Stimulated activated CD4-positive, alpha-beta T cell treated with anti-CD3 and anti-CD28 coated beads, TNF-alpha, amount 100 ng/mL, for 48 hours (primary cell): ENCODE results near the gene MYBPC3.
"Not testable (repeated sequence)": the region's sequence is repeated elsewhere in the genome, so short reads cannot be mapped to it uniquely, and the experiment has no call there.

ENCODE experiments used
- DNase-seq, 3 donors: peaks; one replicate each; pipeline ENCODE4 v3.0.0-alpha.2; 2020; ENCODE audit warnings: low read depth in 3 of 3

MYBPC3 gene

DNA sequence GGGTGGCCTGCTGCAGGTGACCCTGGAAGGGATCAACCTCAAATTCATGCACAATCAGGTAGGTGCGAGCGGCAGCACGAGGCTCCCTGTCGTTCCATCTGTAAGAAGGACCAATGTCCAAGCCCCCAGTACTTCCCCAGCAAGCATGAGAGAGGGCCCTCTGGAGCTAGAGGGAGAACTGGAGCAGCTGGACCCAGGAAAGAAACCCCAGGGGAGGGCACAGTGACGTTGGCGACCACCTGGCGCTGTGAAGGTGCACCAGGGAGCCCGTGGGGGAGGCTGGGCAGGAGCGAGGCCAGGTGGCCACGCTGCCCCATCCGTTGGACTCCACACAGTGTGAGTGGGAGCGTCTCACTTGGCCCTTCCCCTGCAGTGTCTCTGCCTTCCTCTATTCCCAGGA is 28.0 kb downstream of the MYBPC3 start:
- no peak for DNase-seq

DNA sequence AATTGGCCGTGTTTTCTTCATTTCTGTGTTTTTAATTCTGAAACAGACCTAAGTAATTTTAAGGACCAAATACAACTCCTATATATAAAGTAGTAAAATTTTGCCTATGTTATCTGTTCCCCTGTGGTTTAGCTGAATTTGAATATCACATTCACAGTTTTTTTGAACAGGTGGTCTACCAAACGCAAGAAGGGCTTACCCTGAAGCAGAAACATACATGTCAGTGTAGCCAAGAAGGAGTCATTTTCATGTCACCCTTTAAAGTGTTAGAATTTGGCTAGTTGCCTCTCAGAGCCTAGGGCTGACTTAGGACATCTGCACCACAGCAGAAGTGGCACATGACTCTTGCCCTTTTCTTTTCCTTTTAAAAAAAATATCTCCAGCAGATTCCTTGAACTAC is 34.3 kb downstream of the MYBPC3 start:
- no peak for DNase-seq

DNA sequence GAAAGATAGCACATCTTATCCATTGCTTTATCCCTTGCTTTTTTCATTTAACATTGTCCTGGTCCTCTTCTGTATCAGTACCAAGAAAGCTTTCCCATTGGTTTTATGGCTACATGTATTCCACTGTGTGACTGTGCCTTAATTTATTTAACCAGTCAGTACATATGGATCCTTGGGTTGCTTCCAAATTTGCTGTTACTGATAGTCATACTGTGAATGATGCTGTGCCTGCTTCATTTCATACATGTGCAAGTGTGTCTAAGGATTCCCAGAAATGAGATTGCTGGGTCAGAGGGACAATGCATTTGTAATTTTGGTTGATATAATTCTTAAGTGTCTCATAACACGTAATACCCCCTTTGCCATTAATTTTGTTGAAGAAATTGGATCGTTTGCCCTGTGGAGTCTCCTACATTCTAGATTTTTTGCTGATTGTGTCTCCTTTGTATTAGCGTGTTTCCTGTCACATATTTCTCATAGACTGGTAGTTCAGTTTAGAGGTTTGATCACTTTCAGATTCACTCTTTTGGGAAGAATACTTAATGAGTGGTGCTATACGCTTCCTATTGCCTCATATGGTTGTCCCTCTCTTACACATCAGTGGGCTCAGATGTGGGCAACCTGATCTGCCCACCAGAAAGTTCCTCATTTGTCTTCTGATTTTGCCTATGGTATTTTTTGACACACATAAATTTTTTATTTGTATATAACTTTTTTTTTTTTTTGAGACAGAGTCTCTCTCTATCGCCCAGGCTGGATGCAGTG is 35.3 kb downstream of the MYBPC3 start:
- DNase-seq: no peak

DNA sequence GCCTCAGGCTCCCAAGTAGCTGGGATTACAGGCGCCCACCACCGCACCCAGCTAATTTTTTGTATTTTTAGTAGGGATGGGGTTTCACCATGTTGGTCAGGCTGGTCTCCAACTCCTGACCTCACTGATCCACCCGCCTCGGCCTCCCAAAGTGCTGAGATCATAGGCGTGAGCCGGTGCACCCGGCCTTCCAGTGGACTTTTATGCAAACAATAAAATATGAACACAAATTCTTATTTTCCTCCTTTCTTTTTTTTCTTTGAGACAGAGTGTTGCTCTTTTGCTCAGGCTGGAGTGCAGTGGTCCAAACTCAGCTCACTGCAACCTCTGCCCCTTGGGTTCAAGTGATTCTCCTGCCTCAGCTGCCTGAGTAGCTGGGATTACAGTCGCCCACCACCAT is 36.0 kb downstream of the MYBPC3 start:
- not testable (repeated sequence) for DNase-seq

DNA sequence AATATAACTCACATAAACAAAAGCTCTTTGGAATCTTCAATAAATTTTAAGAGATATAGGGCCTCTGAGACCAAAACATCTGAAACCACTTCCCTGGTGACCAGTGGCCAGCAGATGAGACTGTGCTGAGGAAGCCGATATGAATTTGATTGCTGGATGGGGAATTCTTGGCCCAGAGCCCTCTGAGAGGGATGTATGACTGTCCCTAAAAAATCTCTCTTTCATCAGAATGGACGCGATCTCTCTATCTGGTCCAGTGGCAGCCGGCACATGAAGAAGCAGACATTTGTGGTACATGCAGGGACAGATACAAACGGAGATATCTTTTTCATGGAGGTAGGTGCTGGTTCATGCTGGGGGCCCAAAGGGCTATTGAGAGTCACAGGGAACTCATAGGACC is 37.5 kb downstream of the MYBPC3 start:
- DNase-seq: no peak

DNA sequence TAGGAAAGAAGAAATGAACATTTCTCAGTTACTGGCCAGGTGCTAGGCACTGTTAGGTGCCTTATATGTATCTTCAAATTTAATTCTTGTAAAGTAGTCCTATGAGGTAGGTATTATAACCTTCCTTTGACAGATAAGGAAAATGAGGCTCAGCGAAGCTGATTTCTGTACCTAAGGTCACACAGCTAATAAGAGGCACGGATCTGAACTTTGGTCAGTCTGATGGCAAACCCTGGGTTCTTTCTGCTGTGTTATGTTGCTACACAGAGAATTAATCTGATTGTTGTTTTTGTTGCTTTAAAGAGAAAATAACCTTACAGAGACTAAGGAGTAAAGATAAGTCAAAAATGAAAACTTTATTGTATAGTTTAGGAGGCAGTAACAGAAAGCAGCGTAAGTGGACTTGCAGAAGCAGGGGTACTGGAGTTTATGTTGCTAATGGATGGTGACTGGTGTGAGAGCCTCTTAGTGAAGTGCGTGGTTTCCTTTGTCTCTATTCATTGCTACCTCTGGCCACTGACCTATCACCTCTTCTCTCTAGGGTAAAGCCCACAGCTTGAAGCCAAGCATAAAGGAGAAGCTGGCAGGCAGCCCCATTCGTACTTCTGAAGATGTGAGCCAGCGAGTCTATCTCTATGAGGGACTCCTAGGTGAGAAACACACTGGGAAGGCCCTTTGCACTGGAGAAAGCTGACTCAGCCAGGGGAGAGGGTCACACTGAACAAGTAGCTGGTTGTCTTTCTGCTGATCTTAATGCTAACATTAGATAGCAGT is 44.3 kb downstream of the MYBPC3 start:
- no peak for DNase-seq

DNA sequence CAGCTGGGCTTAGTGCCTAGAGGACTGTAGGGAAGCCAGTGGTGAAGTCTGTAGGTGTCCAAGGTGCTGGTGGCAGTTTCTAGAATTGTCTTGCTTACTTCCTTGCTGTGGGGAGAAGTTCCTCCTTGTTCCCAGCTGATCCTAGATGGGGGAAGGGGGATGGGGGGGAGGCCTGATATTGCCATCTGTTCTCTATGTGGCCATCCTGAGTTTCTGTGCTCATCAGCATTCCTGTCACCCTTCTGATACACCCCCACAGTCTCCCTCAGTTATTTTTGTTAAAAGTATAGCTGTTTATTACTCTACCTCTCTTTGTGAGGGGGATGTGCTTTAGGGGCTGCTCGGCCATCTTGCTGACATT is 46.0 kb downstream of the MYBPC3 start:
- no peak for DNase-seq

DNA sequence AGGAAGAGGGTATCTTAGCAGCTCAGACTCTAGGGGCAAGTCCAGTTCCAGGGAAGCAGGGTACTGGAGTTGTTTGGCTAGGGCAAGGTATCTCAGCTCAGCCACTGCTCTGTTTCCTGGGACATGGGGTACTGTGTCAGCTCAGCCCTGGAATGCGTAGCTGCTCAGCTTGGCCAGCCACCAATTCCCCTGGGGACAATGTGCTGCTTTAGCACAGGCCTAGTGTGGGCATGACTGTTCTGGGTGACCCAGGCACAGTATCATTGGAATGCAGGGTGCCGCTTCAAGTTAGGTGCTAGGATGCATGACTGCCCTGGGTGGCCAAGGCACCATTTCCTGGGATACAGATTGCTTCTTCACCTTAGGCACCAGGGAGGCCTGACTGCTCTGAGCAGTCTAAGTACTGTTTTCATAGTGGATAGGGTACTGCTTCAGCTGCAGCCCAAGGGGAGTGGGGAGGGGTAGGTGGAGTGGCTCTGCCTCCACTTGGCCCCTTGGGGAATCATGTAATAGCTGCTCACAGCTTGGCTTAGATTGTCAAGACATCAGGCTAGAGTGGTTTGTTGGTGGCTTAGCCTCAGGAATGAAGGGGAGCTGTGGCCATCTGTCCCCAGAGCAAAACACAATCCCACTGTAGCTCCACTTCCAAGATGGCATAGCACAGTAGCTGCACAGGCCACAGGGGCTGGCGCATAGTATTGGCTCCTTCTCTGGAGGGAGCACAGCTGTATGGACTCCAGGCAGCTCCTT is 46.6 kb downstream of the MYBPC3 start:
- DNase-seq: no peak

DNA sequence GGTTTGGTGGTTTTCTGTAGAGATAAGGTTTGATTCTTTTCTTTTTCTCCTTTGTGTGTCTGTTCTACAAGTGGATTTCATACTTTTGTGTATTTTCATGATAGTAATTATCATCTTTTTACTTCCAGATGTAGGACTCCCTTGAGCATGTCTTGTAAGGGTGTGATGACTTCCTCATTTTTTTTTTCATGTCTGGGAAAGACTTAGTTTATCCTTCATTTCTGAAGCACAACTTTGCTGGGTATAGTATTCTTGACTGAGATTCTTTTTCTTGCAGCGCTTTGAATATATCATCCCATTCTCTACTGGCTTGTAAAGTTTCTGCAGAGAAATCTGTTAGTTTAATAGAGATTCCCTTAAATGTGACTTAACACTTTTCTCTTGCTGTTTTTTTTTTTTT is 49.6 kb downstream of the MYBPC3 start:
- DNase-seq: no peak

DNA sequence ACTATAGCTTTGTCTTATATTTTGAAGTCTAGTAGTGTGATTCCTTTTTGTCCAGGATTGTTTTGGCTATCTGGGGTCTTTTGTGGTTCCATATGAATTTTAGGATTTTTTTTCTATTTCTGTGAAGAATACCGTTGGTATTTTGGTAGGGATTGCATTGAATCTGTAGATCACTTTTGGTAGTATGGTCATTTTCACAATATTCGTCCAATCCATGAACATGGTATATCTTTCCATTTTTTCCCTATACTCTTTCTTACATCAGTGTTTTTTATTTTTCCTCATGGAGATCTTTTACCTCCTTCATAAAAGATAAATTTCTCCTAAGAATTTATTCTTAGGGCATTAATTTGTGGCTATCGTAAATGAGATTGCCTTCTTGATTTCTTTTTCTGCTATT is 53.4 kb downstream of the MYBPC3 start:
- no peak for DNase-seq

DNA sequence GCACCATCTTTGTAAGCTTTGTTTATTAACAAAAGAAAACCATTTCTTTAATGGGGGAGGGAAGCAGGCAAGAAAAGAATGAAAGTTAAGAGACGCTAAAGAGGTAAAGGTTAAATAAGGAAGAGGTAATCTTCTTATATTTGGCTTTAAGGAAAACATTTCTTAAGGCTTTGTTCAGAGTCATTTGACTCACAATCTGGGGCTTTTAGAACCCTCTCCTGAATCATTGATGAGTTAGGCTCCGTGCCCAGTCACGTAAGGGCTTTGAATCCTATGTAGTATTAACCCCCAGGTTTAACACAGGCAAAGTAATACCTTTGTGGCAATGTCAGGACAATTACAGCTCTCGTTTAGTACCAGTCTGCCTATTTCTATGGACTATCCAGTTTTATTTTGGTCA is 56.5 kb downstream of the MYBPC3 start:
- DNase-seq: no peak

DNA sequence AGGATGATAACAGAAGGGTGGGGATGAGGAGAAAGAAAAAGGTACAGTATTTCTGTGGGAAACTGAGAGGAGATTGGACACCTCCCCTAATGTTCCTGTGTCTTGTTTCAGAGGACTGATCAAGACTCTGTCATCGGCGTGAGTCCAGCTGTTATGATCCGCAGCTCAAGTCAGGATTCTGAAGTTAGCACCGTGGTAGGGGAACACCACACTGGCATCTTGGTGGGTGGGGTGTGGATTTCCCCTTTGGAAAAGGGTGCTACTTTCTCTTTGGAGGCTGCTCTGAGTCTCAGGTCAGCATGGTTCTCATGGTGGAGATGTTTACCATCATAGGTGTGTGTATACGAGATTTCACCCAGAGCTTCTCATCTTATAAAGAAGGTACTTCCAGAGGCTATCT is 57.1 kb downstream of the MYBPC3 start:
- DNase-seq: no peak

DNA sequence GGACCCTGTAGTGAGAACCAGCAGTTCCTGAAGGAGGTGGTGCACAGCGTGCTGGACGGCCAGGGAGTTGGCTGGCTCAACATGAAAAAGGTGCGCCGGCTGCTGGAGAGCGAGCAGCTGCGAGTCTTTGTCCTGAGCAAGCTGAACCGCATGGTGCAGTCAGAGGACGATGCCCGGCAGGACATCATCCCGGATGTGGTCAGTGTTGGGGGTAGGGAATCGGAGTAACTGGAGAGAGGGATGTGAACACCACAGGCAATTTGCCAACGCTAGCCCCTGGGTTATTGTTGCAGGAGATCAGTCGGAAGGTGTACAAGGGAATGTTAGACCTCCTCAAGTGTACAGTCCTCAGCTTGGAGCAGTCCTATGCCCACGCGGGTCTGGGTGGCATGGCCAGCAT is 62.6 kb downstream of the MYBPC3 start:
- no peak for DNase-seq

DNA sequence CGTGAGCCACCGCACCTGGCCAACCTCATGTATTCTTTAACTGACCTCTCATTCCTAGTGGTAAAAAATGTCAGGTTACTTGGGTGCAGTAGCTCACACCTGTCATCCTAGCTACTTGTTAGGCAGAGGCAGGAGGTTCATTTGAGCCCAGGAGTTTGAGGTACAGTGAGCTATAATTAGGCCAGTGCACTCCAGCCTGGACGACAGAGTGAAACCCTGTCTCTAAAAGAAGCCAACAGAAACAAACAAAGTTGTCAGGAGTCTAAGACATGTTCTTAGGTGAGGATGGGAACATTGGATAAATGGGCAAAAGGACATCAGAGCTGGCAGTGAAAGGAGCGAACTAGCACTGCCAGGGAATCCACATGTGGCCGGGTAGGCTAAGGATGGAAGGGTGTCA is 64.4 kb downstream of the MYBPC3 start:
- DNase-seq: no peak

DNA sequence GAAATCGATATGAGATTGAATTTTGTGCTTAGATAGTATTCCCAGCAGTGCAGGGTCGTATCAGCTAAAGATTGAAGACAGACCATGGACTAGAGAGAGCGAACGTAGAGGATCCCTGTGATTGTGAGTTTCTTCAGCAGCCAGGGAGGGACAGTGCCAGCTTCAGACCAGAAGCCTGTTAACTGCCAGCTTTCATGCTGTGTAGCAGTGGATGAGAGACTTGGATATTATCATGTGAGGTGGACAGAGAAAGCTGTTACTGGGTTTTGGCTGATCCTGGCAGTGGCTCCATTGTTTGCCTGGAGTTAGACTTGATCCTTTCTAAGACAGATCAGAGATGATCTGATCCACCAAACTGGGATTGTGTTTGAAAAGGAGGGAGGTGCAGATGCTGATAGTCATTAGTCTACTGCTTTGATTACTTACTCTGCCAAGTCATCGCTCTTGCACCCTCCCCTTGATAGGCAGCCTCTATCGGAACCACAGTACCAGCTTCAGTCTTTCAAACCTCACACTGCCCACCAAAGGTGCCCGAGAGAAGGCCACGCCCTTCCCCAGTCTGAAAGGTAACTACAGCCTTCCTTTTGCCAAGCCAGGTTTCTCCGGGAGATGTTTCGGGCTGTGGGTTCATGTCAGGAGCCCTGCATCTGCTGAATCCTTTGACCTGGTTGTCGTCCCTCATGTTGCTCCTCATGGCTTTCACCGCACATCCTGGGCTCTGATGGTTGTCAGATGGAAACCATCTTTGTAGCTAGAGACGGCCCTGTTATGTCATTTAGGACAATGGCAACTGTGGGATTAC is 66.3 kb downstream of the MYBPC3 start:
- no peak for DNase-seq

DNA sequence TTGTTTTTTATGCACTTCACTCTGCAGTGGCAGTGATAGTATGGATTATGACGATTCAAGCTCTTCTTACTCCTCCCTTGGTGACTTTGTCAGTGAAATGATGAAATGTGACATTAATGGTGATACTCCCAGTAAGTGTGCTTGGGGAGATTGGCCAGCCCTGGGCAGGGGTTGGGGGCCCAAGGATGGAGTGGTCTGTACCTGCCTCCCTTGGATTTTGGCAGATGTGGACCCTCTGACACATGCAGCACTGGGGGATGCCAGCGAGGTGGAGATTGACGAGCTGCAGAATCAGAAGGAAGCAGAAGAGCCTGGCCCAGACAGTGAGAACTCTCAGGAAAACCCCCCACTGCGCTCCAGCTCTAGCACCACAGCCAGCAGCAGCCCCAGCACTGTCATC is 68.4 kb downstream of the MYBPC3 start:
- DNase-seq: no peak

DNA sequence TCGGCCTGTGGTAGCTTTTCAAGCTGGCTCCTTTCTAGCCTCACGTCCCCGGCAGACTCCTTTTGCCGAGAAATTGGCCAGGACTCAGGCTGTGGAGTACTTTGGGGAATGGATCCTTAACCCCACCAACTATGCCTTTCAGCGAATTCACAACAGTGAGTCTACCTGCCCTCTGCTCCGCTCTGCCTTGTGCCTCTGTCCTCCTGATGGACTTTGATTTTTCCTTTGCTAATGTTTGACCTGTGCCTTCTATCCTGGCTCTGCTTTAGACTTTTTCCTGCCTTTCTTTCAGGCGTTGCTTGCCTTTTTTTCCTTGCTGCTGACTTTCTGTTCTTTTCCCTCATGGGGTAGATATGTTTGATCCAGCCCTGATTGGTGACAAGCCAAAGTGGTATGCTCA is 70.0 kb downstream of the MYBPC3 start:
- no peak for DNase-seq
